ENCODE results near the gene ATP2B2.
"Not testable (repeated sequence)": the region's sequence is repeated elsewhere in the genome, so short reads cannot be mapped to it uniquely, and the experiment has no call there.

ATP2B2 gene

DNA sequence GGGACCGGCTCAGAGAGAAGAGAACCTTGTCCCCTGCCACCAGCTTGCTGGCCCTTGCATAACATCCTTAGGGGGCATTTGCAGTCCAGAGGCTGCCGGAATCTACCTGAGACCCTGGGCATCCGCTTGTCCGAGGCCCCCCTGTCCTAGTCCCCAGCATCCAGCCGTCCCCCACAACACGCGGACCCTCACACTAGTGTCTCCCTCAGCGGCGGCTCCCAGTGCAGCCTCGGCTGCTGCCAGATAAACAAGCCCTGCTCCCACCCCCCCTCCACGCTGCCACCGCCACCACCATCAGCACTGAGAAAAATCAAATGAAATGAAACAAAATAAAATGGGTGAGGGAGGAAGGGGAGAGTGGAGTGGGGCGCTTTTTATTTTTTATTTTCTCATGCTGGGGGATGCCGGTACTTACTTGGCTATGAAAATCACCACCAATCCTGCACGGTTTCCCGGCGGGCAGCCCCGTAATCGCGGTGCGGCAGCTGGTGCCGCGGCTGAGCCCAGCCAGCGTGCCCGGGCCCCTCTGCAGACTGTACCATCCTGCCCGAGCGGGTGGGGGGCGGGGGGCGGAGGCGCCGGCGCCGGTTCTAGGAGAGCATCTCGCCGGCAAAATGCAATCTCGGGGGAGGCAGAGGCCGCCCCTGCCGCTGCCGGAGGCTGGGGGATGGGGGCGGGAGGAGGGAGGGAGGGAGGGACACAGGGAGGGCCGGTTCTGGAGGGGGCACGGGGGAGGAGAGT, at the start of gene ATP2B2:
Gene ATP2B2, minus strand, starts transcription at position 537 of the 741 bp plus-strand sequence. CDS start 56,043 bp downstream, outside the sequence.
- peak in 1 of 2 donors; percentile 19 for DNase-seq

DNA sequence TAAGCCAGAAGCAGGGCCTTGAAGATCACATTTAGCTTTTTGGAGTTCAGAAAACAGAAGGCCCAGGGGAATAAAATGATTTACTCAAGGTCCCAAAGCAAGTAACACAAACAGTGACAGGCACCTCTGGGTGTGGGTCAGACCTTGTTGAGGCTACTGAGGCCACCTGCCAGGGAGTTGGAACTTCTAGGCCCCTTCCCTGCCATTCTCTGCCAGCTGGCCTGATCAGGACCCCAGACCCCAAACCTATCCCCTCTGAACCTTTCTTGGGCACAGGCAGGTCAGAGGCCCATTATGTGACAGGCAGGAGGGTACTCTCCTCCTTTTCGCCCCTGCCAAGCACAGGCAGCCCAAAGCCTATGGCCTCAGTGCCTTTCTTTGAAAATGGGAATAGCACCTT, 49.4 kb upstream of the ATP2B2 start:
- DNase-seq = no peak

DNA sequence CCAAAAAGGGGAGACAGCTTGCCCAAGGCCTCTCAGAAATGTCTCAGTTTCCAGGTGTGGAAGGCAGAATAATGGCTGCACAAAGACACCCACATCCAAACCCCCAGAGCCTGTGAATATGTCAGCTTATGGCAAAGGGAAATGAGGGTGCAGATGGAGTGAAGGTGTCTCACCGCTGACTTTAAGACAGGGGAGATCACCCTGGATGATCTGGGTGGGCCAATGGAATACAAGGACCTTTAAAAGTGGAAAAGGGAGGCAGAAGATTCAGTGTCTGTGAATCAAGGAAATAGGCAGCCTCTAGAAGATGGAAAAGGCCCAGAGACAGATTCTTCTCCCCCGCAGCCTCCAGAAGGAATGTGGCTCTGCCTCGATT, 48.8 kb upstream of the ATP2B2 start:
- DNase-seq = no peak

DNA sequence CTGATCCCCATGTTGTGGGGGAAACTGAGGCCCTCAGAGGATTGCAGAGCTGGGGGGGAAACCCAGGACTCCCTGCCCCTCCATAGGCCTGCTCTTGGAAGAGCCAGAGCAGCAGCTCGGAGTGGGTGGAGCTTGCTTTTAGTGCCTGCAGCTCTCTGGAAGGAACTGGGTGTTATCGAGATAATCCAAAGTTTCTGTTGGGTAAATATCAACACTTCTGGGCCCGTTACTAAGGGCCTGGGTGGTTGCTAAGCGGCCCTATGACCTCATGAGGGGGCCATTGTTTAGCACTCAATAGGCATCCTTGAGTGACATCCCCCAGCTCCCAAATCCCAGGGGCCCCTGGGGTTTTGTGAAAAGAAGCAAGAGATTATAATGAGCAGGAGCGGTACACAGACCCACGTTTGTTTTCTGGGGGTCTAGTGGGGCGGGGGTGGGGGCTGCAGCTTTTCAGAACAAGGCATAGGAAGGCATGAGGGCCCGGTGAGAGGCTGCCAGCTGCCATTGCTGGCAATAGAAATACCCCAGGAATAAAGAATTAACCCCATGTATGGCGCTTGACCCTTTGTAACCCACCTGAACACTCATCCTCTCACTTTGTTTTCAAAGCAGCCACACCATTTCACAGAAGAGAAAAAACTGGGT, 48.3 kb upstream of the ATP2B2 start:
- no peak for DNase-seq

DNA sequence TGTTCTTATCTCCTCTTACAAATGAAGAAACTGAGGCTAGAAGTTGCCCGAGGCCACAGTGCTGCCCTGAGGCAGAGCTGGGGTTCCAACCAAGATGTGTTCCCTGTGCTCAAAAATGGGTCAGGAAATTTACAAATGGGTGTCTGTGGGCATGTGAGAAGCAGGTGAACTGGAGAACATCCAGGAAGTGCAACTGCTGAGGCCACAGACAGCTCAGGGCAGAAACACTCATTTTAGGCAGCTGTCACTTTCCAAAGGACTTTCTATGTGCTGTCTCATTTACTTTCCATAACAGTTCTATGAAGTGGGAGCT, 47.2 kb upstream of the ATP2B2 start:
- peak in 1 of 2 donors; percentile 6 for DNase-seq

DNA sequence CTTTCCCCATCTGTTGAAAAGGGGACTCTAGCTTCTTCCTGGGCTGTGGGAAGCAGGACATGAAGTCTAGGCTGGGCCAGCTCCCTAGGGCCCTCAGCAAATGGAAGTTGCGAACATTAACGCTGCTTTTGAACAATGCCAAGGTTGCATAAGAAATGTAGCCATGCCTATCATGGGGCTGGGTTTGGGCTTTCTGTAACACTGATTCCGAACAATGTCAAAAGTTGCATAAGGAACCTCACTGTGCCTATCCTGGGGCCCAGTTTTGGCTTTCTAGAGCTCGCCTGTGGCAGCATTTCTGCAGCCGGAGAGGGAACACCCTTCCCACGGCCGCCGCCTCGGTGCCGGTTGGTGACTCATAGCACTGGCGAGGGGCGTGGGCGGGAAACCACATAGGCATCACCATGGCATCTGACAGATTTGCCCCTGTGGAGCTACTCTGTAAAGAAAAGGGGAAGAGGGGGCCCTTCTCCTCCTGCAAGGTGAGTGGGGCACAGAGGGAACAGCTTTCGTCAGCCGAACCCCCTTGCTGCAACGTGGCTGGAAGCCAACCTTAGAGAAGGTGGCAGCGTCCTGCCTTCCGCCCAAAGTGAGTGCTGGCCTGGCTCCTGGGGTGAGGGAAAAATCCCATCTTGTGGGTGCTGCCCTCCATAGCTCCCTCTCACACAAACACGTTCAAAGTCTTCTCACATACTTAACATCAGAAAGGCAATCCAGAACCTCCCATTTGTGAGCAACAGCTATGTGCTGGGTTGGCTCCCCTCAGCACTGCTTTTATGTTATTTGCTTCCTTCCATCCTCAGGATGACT, 46.6 kb upstream of the ATP2B2 start:
- peak; percentile 87 to 90 for DNase-seq

DNA sequence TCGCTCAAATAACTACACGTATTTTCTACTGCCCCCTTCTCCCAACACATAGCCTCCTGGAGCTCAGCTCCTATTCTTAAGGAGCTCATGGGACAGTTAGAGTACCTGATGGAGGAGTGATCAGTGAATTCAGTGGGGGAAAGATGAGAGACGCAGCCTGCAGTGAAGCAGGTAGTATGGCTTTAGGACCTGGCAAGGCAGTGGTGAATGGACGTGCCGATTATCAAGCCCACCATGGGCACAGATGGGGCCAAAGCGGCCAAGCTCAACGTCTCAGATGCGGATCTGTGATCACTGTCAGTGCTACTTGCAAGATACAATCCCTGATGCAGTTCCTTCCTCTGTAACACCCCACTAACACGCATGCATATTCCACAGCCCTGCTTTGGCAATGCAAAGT, 45.8 kb upstream of the ATP2B2 start:
- DNase-seq = no peak

DNA sequence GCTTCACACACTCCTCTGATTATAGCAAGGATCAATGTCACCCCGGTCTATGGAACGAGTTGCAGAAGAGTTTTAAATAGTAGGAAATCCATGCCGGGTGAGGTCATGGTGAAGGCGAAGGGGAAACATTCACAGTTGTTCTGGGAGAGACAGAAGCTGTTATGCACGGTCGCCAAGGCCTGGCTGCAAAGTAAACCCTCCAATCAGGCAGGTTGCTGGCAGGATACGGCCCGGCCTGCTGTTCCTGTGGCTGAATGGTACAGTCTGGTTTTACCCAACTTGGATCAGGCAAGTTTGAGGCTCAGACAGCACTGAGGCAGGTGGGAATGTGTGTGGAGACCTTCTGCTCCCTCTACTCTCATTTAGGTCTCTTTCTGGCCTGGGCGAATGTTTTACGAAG, 45.3 kb upstream of the ATP2B2 start:
- no peak for DNase-seq

DNA sequence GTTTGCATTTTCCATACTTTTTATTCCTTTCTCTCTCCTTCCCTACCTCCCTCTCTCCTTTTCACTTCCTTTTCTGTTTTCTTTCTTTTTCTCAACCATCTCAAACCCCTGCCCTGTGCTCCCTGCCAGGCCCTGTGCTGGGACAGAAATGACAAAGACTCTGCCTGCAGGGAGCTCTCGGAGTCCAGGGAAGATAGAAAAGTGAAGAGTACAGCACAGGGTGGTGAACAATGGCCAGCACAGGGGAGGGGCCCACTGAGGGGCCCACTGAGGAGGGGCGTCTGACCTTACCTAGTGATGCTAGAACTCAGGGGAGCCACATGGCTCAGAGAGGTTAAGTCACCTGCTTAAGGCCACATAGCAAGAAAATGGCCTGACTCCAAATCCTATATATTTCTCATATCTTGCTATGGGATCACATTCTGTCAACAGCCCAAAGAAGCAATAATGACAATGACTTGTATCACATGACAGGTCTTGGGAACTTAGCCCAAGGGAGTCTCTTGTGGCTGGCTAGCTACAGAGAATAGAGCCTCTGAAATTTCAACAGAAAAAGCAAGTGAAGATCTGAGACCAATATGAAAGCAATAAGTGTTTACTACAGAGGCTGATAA, 44.3 kb upstream of the ATP2B2 start:
- DNase-seq = no peak

DNA sequence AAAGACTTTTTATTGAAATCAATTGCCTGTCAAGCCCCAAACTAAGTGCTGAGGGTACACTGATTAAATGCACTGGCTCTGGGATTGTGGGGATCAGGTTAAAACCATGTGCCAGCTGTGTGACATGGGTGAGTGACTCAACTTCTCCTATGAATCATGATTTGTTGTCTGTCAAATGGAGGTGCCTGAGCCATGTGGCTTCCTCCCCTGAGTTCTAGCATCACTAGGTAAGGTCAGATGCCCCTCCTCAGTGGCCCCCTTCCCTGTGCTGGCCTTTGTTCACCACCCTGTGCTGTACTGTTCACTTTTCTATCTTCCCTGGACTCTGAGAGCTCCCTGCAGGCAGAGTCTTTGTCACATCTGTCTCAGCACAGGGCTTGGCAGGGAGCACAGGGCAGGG, 43.6 kb upstream of the ATP2B2 start:
- peak; percentile 5 to 36 for DNase-seq

DNA sequence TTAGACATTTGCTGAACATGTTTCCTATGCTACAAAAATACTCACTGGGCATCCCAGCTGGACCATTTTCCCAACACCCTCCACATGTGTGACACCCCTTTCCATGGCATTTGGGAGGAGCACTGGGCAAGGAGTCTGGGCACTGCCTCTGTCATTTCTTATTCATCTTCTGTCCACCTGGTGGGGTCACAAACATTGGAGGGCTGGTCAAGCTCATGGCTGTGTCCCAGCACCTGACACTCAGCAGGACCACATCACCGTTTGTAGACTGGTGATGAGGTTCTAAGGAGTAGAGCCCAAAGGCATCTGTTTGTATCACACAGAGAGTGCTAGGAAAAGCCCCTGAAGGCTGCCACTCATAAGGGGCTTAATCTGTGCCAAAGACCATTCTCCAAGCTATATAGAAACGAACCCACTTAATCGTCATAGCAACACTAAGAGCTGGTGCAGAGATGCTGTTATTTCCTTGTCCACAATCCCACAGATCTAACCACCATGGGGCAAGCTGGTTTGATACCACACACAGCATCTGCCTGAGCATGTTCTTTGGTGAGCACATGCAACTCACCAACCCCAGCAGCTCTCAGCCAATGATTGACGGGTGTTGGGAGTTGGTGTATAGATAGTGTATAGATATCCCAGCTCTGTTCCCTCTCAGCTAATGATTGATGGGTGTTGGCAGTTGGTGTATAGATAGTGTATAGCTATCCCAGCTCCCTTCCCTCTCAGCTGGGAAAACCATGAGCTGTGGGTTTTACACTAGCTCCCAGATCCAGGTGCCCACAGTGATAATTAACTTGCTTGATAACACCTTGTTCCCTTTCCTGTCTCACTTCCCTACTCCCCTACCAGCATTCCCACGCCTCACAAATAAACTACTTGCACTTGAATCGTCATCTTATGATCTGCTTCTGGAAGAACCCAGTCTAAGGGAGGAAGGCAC, 42.7 kb upstream of the ATP2B2 start:
- no peak for DNase-seq

DNA sequence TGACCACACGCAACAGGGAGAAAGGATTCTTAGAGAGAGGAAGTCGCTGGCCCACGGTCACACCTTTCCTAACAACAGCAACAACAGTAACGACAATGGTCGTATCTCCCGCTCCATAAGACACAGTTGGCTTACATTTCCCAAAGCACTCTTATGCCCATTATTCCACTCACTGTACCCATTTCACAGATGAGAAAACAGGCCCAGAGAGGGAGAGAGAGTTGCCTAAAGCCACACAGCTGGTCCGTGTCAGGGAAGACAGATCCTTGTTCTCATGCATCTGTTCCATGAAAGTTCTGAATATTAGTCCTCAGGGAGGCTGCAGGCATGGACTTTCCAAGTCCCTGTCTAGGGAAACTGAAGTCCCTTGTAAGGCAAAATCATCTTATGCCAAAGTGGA, 42.0 kb upstream of the ATP2B2 start:
- DNase-seq = no peak

DNA sequence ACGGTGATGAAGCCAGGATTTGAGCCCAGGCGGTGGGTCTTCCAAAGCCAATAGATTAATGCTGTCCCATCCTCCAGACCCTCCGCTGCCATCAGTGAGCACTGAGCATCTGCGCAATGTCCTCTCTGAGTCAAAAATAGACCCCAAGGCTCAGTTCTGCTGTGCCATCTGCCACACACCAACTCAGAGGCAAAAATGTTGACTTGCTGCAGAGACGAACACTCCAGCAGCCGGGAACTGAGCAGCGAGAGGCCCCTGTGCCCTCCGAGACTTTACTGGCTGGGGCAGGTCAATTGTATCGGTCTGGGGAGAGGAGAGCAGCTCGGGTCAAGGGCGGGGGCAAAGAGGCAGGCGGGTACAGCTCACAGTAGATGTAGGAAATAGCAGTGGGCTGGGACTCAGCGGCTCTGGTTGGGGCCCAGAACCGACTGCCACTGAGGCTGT, 41.5 kb upstream of the ATP2B2 start:
- no peak for DNase-seq

DNA sequence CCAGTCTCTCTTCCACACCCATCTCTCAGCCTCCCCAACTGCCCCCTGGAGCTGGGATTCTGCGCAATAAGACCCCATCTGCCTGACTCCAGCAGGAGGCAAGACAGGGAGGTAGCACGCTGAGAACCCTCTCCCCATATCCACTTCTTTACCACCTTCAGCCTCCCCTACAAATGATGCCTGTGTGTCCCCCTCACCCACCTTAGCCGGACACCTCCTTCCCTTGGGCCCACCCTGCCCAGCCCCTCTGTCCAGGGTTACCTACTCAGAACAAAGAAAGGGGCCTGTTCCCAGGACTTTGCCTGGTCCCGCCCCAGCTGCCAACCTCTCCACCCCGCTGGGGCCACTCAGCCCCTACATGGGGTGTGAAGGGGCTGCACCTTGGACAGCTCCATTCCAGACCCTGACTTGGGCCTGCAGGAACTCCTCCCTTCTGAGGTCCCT, 40.8 kb upstream of the ATP2B2 start:
- no peak for DNase-seq

DNA sequence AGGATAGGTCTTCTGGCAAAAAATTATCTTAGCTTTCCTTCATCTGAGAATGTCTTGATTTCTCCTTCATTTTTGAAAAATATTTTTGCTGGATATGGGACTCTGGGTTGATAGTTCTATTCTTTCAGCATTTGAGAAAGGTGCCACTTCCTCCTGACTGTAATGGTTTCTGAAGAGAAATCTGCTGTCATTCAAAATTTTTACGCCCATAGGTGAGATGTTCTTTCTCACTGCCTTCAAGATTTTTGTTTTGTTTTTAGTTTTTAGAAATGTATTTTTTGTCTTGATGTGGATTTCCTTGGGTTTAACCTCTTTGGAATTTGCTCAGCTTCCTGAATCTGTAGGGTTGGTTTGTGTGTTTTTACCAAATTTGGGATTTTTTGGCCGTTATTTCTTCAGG, 37.1 kb upstream of the ATP2B2 start:
- DNase-seq = no peak

DNA sequence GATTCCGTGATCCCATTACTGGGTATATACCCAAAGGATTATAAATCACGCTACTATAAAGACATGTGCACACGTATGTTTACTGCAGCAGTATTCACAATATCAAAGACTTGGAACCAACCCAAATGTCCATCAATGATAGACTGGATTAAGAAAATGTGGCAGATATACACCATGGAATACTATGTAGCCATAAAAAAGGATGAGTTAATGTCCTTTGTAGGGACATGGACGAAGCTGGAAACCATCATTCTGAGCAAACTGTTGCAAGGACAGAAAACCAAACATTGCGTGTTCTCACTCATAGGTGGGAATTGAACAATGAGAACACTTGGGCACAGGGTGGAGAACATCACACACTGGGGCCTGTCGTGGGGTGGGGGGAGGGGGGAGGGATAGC, 35.0 kb upstream of the ATP2B2 start:
- DNase-seq = not testable (repeated sequence)

DNA sequence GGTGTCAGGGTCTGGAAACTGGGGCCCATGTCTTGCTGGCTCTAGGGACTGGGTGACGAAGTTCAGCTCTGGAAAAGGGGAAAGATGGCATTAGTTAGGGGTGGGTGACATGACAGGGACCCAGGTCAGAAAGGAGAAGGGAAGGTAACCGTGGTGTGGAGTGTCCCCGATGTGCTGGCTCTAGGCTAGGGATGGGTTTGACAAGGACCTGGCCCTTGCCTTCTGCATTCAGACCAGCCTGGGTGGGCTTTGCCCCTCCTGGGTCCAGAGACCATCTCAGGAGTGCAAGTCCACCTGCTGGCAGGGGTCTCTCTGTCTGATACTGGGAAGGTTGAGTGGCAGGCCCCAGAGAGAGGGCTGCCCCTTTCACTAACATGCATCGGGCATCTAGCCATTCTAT, 28.7 kb upstream of the ATP2B2 start:
- peak in 1 of 2 donors; percentile 12 for DNase-seq

DNA sequence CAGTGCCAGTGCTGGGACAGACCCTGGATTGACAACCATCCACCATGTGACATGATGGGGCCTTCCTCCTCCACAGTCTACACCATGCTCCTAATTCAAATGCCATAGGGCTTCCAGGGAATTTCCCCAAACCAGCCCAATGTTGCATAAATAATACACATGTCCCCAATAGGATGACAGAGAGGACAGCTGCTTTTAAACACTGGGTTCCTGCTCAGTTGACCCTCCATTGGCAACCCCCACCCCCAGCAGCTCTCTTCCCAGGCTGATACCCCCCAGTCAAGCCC, 28.3 kb upstream of the ATP2B2 start:
- DNase-seq = peak in 1 of 2 donors; percentile 8

DNA sequence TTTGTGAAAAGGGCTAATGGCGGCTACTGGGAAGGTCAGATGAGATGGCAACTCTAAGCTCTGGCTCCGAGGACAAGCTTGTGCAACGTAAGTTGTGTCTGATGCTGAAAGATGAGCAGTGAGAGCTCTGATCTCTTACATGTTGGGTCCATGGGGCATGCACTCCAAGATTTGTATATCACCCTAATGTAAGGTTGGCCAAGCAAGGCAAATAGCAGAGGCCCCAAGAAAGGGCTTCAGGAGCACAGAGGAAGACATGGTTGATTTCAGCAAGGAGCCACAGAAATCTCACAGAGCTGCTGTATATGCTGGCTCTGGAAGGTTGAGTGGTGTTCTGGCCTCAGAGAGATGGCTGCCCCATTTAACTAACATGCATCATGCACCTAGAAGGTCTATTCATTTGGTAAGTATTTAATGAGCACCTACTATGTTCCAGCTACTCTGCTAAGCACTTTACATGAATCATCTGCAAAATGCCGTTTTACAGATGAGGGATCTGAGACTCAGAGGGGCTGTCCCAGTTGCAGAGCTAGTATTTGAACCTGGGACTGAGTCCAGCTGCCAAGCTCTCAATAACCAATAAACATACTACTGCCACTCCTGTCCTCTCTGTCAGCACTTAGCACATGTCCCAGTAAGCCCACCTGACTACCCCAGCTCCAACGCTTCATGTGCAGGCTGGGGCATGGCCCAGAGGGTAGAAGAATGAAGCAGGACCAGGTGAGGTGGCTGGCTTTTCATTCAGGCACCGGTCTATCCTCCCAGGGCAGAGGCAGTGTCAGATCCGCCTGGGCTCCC, 27.8 kb upstream of the ATP2B2 start:
- DNase-seq = peak in 1 of 2 donors; percentile 8

DNA sequence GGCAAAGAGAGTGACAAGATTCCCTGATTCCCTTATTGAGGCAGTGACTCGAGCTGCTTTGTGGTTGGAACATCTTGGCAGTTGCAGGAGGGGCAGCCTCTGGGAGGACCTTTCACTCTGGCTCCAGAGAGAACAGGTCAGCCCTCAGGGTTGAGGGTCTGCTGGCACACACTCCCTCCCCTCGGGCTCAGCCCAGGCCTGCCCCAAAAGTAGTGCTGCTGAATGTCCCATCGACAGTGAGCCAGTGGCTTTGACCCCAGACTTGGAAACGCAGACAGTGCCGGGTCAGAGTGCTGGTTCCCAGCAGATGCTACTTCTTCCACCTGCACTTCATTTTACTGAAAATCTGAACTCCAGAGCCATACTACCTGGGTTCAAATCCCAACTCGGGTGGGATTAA, 25.6 kb upstream of the ATP2B2 start:
- peak in 1 of 2 donors; percentile 9 for DNase-seq

DNA sequence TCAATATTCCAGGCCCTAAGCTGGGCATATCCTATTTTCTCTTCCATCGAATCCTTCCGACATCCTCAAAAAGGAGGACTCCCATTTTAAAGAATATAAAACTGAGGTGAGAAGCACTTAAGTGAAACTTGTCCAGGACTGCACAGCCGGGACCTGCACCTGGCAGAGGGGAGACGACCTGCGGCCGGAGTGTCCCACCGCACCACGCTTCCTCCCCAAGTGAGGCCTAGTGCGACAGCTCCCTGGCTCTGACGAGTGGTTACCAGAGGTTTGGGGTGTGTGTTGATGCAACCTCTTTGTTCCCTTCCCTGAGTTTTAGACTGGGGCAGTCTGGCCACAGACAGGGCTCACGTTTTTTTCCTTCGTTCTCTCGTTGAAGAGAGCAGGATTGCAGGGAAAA, 24.9 kb upstream of the ATP2B2 start:
- peak in 1 of 2 donors; percentile 9 for DNase-seq

DNA sequence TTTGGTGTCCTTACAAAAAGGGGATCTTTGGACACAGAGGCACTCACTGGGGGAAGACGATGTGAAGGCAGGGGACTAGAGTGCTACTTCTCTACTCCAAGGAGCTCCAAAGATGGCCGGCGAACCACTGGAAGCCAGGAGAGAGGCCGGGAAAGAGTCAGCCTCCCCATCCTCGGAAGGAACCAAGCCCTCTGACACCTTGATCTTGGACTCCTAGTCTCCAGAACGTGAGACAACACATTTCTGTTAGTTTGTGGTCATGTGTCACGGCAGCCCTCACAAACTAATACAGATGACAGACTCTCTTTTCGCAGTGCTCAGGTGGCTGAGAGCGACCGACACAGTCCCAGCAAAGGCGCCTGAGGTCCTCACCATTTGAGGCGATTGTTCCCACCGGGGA, 24.4 kb upstream of the ATP2B2 start:
- peak in 1 of 2 donors; percentile 9 for DNase-seq
